Skeletal muscle tissue (tissue), 4 donors: ENCODE results near the gene ERBB2. TPM values are rescaled to one million over a fixed set of nuclear protein-coding genes. Genes with fewer than 3 reads are reported as not detected.
"Not testable (repeated sequence)": the region's sequence is repeated elsewhere in the genome, so short reads cannot be mapped to it uniquely, and the experiment has no call there.

Source experiments
- H3K27ac ChIP-seq: one replicate; pipeline ENCODE4 v1.7.0; 2013; ENCODE audit warnings: mild to moderate bottlenecking, low read depth, low read length, inconsistent platforms
- H3K27me3 ChIP-seq, 3 donors: one replicate each; pipeline ENCODE4 v1.7.0; 2013; ENCODE audit warnings: low read length in 3 of 3; ENCODE audit not compliant: control insufficient read depth in 3 of 3, insufficient read depth in 3 of 3
- H3K36me3 ChIP-seq, 3 donors: one replicate each; pipeline ENCODE4 v1.7.0; 2013; ENCODE audit warnings: low read length in 3 of 3; ENCODE audit not compliant: control insufficient read depth in 3 of 3, insufficient read depth in 3 of 3
- H3K4me1 ChIP-seq, 3 donors: one replicate each; pipeline ENCODE4 v1.7.0; 2013; ENCODE audit warnings: low read length in 3 of 3, mild to moderate bottlenecking in 3 of 3; ENCODE audit not compliant: control insufficient read depth in 3 of 3, insufficient read depth in 3 of 3
- H3K4me3 ChIP-seq, 3 donors: one replicate each; pipeline ENCODE4 v1.7.0; 2013; ENCODE audit warnings: low read length in 3 of 3
- H3K9ac ChIP-seq, 3 donors: one replicate each; pipeline ENCODE4 v1.7.0; 2013; ENCODE audit warnings: low read length in 3 of 3, mild to moderate bottlenecking in 3 of 3, moderate library complexity in 2 of 3, low read depth in 1 of 3
- H3K9me3 ChIP-seq, 3 donors: one replicate each; pipeline ENCODE4 v1.7.0; 2013; ENCODE audit warnings: low read length in 3 of 3; ENCODE audit not compliant: control insufficient read depth in 3 of 3
- total RNA-seq: library from RNA; depleted of rRNA; stranded (reverse); fragments of >200 nt; gene quantifications from one replicate; pipeline ENCODE4 v1.2.3, GENCODE V29; 2014
- donor health status: Osteomylitis.

ERBB2 gene
- total RNA-seq, 1 donor from 2014 or later = 69.9 TPM

DNA sequence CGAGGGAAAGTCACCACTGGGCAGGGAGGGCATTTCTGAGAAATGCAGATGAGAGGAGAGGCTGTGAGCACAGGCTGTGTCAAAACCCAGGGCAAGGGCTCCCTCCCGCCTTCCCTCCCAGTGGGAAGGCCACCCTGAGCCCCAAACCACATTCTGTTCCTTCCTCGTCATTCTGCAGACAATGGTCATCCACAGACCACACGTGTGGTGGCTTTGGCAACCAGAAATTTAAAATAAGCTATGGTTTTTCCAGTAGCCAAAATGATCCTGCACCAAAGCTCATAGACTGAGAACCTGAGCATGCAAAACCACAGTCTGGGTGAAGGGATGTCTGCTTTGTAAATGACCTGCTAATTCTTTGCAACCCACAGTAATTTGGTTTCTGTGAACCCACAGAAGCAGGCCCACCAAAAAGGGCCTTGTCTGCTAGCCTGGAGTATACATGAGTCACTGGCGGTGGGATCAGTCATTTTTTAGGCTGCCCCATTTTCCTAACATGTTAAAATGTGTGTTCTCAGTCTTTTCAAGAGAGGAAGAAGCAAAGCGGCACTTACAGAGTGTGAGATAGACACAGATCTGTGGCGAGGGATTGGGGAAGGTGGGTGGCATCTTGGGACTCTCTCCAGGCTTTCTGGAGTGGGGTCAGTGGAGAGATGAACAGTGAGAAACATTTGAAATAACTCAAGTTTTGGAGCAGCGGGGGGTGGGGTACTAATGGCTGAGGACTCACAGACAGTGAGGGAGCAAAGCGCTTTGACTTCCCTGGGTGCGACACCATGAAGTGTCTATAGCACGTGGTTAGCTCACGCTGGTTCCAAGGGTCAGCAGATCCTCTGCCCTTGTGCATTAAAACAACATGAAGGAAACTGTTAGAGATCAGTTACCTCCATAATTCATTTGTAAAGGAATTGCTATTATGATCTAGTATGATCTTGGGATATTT lies 58.3 kb downstream of the ERBB2 start:
- Histone ChIP-seq H3K9ac (no peak overlapping the region), H3K27me3 (peaks cover 0 to 11% (median 4%) of the 10 kb centered on the region in 3 donors), H3K27ac (no peak overlapping the region), H3K4me3 (no peak overlapping the region), H3K4me1 (peaks cover 0 to 18% (median 9%) of the 10 kb centered on the region in 3 donors), H3K36me3 (no peaks in the 10 kb centered on the region), H3K9me3 (no peaks in the 10 kb centered on the region)

DNA sequence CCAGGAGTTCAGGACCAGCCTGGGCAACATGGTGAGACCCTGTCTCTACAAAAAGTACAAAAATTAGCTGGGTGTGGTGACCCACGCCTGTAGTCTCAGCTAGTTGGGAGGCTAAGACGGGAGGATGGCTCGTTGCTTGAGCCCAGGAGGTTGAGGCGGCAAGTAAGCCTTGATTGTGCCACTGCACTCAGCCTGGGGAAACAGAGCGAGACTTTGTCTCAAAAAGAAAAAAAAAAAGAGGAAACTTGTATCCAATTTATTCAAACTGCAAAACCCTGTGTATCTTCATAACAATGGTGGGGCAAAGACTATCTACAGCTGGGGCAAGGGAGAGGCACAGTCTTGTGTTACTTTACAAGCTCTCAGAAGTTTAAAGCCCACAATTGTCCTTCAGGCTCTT lies 59.3 kb downstream of the ERBB2 start:
- H3K9ac ChIP-seq = no peak overlapping the region
- peaks cover 0 to 14% (median 4%) of the 10 kb centered on the region in 3 donors for H3K27me3 ChIP-seq
- H3K4me3 ChIP-seq = no peak overlapping the region
- no peaks in the 10 kb centered on the region for H3K9me3 ChIP-seq
- no peaks in the 10 kb centered on the region for H3K36me3 ChIP-seq
- peaks cover 0 to 11% (median 2%) of the 10 kb centered on the region in 3 donors for H3K4me1 ChIP-seq
- H3K27ac ChIP-seq = no peak overlapping the region

DNA sequence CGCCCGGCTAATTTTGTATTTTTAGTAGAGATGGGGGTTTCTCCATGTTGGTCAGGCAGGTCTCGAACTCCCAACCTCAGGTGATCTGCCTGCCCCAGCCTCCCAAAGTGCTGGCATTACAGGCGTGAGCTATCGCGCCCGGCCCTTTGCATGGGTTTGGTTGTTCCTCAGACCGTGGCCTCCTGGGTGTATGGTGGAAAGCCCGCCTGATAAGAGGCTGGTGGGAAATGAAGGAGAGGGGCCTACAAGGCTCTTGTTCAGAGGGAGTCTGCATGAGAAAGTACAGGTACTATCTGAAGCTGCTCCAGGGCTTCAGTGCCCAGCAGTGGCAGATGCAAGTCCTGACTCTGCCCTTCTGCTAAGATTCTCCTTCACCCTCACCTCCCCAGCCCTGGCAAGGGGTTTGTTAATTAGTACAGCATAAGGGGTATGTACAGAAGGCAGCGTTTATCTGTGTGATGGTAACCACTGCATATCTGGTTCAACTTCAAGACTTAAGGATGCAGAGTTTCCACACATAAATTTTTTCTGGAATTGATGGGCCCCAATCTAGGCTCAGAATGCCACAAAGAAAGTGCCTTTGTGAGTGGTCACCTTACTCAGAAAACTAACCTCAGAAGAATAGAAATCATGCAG lies 62.1 kb downstream of the ERBB2 start:
- Histone ChIP-seq H3K36me3 (no peaks in the 10 kb centered on the region), H3K4me1 (no peaks in the 10 kb centered on the region), H3K9me3 (no peaks in the 10 kb centered on the region), H3K9ac (no peak overlapping the region), H3K4me3 (no peak overlapping the region), H3K27me3 (peaks cover 2 to 19% (median 19%) of the 10 kb centered on the region in 3 donors), H3K27ac (no peak overlapping the region)

DNA sequence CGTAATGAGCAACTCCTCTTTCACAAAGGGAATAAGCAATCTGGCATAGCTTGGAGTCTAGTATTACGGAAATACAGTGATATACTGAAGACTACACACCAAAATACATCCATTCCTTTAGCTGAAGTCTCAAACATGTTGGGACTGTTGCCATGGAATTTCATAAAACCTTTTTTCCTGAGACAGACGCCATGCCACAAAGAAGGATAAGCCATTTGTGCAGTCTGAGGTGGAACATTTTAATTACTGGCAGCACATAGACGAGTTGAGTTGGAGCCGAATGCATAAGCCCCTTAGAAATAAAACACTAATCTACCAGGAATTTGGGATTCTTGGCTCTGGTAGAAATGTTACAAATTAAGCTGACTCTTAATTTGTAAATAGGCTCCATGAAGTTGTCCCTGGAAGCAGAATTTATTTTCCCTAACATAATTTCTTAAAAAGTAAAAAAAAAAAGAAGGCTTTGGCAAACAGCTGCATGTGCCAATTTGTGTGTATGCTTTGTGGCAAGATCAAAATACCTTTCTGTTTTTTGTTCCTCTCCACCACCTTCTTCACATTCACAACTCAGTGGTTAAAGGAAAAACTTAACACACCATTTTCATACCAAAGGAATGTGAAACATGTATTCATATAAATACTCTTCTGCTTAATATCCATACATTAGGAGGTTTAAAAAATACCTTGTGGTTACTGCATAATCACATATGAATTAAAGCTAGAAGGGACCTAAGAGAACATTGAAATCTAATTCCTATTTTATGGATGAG lies 63.4 kb downstream of the ERBB2 start:
- no peaks in the 10 kb centered on the region for H3K4me1 ChIP-seq
- H3K4me3 ChIP-seq = no peak overlapping the region
- H3K9ac ChIP-seq = no peak overlapping the region
- no peaks in the 10 kb centered on the region for H3K9me3 ChIP-seq
- no peak overlapping the region for H3K27ac ChIP-seq
- peaks cover 2 to 23% (median 19%) of the 10 kb centered on the region in 3 donors for H3K27me3 ChIP-seq
- no peaks in the 10 kb centered on the region for H3K36me3 ChIP-seq

DNA sequence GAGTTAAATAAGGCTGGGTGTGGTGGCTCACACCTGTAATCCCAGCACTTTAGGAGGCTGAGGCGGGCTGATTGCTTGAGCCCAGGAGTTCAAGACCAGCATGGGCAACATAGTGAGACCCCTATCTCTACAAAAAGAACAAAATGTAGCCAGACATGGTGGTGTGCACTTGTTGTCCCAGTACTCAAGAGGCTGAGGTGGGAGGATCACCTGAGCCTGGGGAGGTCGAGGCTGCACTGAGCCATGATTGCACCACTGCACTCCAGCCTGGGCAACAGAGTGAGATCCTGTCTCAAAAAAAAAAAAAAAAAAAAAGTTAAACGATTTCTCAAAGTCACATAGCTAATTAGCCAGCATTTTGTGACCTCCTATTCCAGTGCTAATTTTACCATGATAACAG lies 64.3 kb downstream of the ERBB2 start:
- peaks cover 2 to 23% (median 19%) of the 10 kb centered on the region in 3 donors for H3K27me3 ChIP-seq
- not testable (repeated sequence) for H3K9me3 ChIP-seq

DNA sequence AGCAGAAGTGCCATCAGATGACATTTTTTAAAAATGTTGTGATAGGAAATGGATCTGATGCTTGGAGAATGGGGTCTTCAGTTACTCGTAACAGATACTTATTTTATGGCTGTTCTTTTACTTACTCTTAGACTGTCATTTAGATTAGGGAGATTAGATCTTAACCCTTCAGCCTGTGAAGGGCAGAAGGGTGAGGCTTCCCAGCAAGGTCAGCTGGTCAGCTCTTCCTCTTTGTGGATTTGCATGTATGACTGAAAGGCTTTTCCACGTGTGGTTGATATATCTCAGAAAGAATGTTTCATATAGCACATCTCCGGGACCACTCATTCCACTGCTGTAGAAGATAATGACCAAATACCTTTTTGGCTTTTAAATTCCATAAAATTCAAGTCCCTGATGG lies 65.3 kb downstream of the ERBB2 start:
- peaks cover 2 to 23% (median 15%) of the 10 kb centered on the region in 3 donors for H3K27me3 ChIP-seq
- H3K9me3 ChIP-seq = no peaks in the 10 kb centered on the region
- H3K9ac ChIP-seq = no peak overlapping the region
- no peaks in the 10 kb centered on the region for H3K4me1 ChIP-seq
- H3K27ac ChIP-seq = no peak overlapping the region
- no peak overlapping the region for H3K4me3 ChIP-seq
- H3K36me3 ChIP-seq = no peaks in the 10 kb centered on the region

More for the DNA sequence above, 64.3 kb downstream of the ERBB2 start:
- not testable (repeated sequence) for H3K9ac ChIP-seq, H3K4me1 ChIP-seq, H3K27ac ChIP-seq, H3K36me3 ChIP-seq, H3K4me3 ChIP-seq

DNA sequence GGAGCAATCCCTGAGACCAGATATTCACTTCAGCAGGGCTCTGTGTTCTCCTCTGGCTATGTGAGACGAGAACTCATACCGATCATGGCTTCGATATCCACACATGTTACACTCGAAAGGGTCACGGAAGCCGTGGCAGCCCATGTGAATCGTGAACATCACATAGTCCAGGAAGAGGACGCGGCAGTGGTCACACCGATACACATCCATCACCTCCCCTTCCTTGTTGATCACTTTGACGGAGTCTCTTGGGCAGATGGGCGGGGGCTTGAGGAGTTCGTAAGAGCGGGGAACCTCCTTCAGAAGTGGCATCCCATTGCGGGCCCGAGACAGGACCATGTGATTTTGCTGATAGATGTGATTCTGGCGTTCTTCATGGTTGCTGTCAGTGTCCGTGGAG lies 65.9 kb downstream of the ERBB2 start:
- Histone ChIP-seq H3K27me3 (peaks cover 2 to 23% (median 15%) of the 10 kb centered on the region in 3 donors), H3K36me3 (no peaks in the 10 kb centered on the region), H3K9ac (no peak overlapping the region), H3K9me3 (no peaks in the 10 kb centered on the region), H3K4me3 (no peak overlapping the region), H3K4me1 (no peaks in the 10 kb centered on the region), H3K27ac (no peak overlapping the region)

DNA sequence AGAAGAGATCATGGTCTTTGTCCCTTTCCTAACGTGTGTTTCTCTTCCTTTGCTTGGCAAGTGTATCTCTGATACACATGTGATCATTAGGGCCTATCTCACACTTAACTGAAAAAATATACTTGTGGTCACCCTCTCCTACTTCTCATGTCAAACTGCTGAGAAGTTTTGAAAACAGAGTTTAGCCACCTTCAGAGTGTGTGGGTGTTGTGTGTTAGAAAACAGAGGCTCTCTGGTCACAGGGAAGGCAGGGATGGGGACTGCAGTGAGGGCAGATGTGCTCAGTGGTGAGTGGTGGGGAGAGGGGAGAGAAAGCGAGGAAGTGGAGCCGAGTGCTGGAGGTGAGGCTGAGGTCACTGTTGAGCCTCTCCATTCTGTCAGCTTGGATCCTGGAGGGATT lies 67.3 kb downstream of the ERBB2 start:
- no peak overlapping the region for H3K27ac ChIP-seq
- H3K27me3 ChIP-seq = peaks cover 2 to 19% (median 11%) of the 10 kb centered on the region in 3 donors
- H3K9ac ChIP-seq = no peak overlapping the region
- no peaks in the 10 kb centered on the region for H3K36me3 ChIP-seq
- no peak overlapping the region for H3K4me3 ChIP-seq
- no peaks in the 10 kb centered on the region for H3K4me1 ChIP-seq
- no peaks in the 10 kb centered on the region for H3K9me3 ChIP-seq

DNA sequence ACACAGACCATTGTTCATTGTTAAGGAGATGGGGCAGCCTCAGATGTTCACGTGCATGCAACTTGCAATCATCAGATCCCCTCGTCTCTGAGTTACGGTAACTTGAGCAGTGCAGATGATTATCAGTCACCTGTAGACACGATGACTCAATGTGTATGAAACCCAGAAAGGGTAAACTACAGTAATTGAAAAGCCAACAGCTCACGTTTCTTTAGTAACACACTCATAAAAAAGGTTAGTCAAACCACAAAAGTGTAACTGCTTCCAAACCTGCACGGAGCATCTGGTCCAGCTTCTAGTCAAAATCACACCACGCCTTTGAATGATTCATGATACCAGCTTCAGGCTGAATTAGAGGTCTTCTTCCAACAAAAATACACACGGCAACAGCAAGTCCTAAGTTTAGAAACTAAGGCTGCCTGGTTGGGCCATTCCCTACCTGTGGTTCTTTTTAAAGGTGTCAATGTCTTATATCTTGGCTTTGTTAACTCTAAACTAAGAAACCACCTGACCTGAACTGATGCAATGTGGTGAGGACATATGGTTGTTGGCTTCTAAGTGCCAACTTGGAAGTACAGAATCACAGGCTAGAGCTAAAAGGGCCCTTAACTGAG lies 70.2 kb downstream of the ERBB2 start:
- no peaks in the 10 kb centered on the region for H3K9me3 ChIP-seq
- H3K4me1 ChIP-seq = no peaks in the 10 kb centered on the region
- H3K9ac ChIP-seq = no peak overlapping the region
- H3K27me3 ChIP-seq = peaks cover 2 to 13% (median 8%) of the 10 kb centered on the region in 3 donors
- no peak overlapping the region for H3K27ac ChIP-seq
- no peaks in the 10 kb centered on the region for H3K36me3 ChIP-seq
- H3K4me3 ChIP-seq = no peak overlapping the region
